Fibroblast of mammary gland (primary cell): ENCODE results near the gene DSG2.
"Not testable (repeated sequence)": the region's sequence is repeated elsewhere in the genome, so short reads cannot be mapped to it uniquely, and the experiment has no call there.

Experiments used
- DNase-seq: peaks from one replicate; pipeline ENCODE4 v3.0.0-alpha.2; 2010; ENCODE audit warnings: low read depth
- H3K4me3 ChIP-seq: 2 replicates; pipeline ENCODE4 v1.5.1; 2011; ENCODE audit warnings: low read depth, mild to moderate bottlenecking, low read length, moderate library complexity; ENCODE audit not compliant: control insufficient read depth
- CTCF ChIP-seq: conservative IDR thresholded peaks from 2 replicates; pipeline ENCODE4 v1.5.1; 2011; ENCODE audit warnings: low read depth, low read length, inconsistent platforms; ENCODE audit not compliant: control insufficient read depth, insufficient read depth

The DSG2 gene

DNA sequence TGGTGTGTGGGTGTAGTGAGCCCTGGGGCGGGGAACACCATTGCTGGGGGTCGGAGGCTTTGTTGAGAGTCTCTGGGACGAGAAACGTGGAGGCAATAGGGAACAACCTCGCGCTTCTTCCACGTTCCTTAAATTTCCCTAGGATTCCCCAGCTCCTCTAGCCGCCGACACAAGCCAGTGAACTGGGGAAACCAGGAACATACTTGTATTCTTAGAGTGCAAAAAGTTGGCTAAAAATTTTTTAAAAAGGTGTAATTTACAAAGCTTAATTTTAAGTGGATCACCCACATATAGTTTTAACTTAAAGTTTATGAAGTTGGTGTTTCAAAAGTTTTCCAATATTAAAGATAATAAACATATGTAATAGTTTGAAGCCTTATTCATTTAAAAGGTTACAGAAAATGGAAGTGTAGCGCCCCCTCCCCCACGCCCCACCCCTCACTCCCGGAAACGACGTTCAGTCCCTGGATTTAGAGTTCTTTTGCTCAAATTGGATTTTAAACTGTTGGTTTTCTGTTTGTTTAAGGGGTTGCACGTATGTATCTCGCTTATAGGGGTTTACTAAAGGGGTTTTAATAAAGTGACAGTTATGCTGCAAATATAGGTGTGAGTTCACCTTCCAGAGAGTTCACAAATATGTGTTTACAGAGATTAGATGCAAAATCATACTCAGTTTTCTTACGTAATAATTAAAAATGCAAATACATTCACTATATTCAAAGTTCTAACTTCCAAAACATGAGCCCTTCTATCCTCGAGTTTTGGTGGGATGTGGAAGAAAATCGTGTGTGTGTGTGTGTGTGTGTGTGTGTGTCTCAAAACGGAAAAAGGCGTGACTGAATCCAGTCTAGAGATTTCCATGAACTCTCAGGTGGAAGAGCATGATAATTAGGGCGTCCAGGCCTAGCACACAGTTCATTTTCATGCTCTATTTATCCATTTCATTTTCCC is 872 bp downstream of the DSG2 start:
- no peak for TF ChIP-seq CTCF
- DNase-seq = no peak
- peak overlapping the region; percentile 48 for H3K4me3 ChIP-seq

DNA sequence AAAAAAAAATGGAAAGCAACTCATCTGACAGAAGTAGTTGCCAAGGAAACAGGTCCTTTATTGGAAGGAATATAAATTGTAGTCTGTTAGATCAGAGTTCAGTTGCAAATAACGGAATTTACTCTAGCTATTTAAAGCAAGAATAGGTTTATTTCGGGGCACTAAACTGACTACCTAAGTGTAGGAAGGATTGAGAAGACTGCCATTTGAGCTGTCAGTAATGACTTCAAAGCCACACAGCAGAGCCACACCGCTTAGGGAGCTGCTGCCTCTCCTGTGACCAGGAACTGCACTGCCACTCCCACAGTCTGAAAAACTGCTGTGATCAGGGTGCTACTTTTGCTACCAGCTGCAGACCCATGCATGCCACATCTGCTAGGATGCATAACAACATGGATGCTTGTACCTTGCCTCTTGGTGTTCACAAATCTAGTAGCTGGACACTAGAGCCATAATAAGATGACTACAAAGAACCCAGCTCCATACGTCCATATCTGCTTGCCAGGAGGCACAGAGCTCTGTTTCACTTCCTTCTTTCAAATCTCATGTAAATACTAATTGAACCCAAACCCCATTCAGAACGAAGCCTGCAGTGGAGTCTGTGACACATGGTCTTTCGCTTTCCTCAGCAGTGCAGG is 2.2 kb downstream of the DSG2 start:
- TF ChIP-seq CTCF = no peak
- H3K4me3 ChIP-seq = no peak overlapping the region
- no peak for DNase-seq

- no peak overlapping the region for H3K4me3 ChIP-seq
- DNase-seq = no peak
- TF ChIP-seq CTCF = no peak
Observed at GRCh38 chr18:31503011-31503410, 5.0 kb downstream of the DSG2 start.

GRCh38 chr18:31504455-31505147 is 6.6 kb downstream of the DSG2 start:
- H3K4me3 ChIP-seq = no peak overlapping the region
- no peak for DNase-seq
- no peak for TF ChIP-seq CTCF

GRCh38 chr18:31505156-31505555 is 7.2 kb downstream of the DSG2 start:
- no peak overlapping the region for H3K4me3 ChIP-seq
- TF ChIP-seq CTCF = no peak
- no peak for DNase-seq

- TF ChIP-seq CTCF = peak; percentile 43
- DNase-seq = peak; percentile 52
Observed at GRCh38 chr18:31506024-31506742, 8.2 kb downstream of the DSG2 start.

GRCh38 chr18:31507124-31507523 is 9.1 kb downstream of the DSG2 start:
- H3K4me3 ChIP-seq = not testable (repeated sequence)

More at GRCh38 chr18:31506024-31506742, 8.2 kb downstream of the DSG2 start:
- no peak overlapping the region for H3K4me3 ChIP-seq

More at GRCh38 chr18:31507124-31507523, 9.1 kb downstream of the DSG2 start:
- not testable (repeated sequence) for DNase-seq
